ENCODE results near the gene ADAMTSL1.

The ADAMTSL1 gene

DNA sequence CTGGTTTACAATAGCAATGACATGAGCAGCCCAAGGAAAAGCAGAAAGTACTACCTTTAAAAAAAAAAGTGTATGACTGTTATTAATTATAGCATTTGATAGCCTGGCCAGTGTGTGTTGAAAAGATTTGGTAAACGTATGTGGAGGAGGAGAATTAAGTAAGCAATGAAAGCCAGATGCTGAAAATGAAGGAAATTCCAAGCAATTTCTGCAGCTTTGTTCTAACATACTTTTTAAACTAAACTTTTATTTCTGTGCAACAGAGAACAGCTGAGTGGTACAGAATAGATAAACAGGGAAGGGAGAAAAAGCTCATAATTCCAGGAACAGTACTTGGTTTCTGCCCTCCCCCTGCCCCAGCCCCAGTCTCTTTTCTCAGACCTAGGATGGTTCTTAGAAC lies 252.6 kb downstream of the ADAMTSL1 start:
- TF ChIP-seq, protein P1, sequence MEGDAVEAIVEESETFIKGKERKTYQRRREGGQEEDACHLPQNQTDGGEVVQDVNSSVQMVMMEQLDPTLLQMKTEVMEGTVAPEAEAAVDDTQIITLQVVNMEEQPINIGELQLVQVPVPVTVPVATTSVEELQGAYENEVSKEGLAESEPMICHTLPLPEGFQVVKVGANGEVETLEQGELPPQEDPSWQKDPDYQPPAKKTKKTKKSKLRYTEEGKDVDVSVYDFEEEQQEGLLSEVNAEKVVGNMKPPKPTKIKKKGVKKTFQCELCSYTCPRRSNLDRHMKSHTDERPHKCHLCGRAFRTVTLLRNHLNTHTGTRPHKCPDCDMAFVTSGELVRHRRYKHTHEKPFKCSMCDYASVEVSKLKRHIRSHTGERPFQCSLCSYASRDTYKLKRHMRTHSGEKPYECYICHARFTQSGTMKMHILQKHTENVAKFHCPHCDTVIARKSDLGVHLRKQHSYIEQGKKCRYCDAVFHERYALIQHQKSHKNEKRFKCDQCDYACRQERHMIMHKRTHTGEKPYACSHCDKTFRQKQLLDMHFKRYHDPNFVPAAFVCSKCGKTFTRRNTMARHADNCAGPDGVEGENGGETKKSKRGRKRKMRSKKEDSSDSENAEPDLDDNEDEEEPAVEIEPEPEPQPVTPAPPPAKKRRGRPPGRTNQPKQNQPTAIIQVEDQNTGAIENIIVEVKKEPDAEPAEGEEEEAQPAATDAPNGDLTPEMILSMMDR (conservative IDR thresholded peaks at IDR 0.05; ENCODE audit: low read depth, low read length) = no peak
- DNase-seq (ENCODE audit: low read depth) = peak; percentile 32
- no peak overlapping the region for H3K4me3 ChIP-seq (ENCODE audit: low read depth, low read length)

DNA sequence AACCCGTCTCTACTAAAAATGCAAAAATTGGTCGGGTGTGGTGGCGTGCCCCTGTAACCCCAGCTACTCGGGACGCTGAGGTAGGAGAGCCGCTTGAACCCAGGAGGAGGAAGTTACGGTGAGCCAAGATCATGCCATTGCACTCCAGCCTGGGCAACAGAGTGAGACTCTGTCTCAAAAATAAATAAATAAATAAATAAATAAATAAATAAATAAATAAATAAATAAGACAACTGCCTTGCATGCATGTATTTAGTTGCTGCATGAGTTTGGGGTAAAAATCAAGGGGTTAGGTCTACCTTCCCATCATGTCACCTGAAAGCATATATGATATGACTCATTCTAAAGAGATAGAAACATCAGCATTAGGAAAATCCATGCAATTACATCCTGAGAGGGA lies 254.0 kb downstream of the ADAMTSL1 start:
- TF ChIP-seq, protein P1 (conservative IDR thresholded peaks at IDR 0.05; ENCODE audit: low read depth, low read length) = no peak
- DNase-seq (ENCODE audit: low read depth) = no peak
- no peak overlapping the region for H3K4me3 ChIP-seq (ENCODE audit: low read depth, low read length)

GRCh38 chr9:18728642-18729041 lies 254.7 kb downstream of the ADAMTSL1 start:
- no peak for DNase-seq (ENCODE audit: low read depth)
- H3K4me3 ChIP-seq (ENCODE audit: low read depth, low read length) = no peak overlapping the region
- TF ChIP-seq, protein P1 (conservative IDR thresholded peaks at IDR 0.05; ENCODE audit: low read depth, low read length) = no peak

GRCh38 chr9:18730241-18730640 lies 256.3 kb downstream of the ADAMTSL1 start:
- H3K4me3 ChIP-seq (ENCODE audit: low read depth, low read length) = no peak overlapping the region
- TF ChIP-seq, protein P1 (conservative IDR thresholded peaks at IDR 0.05; ENCODE audit: low read depth, low read length) = no peak
- no peak for DNase-seq (ENCODE audit: low read depth)

- DNase-seq (ENCODE audit: low read depth) = no peak
- no peak overlapping the region for H3K4me3 ChIP-seq (ENCODE audit: low read depth, low read length)
- TF ChIP-seq, protein P1 (conservative IDR thresholded peaks at IDR 0.05; ENCODE audit: low read depth, low read length) = no peak
Measured at GRCh38 chr9:18739127-18739526, 265.2 kb downstream of the ADAMTSL1 start.

- DNase-seq (ENCODE audit: low read depth) = no peak
- TF ChIP-seq, protein P1 (conservative IDR thresholded peaks at IDR 0.05; ENCODE audit: low read depth, low read length) = no peak
- H3K4me3 ChIP-seq (ENCODE audit: low read depth, low read length) = no peak overlapping the region
Measured at GRCh38 chr9:18739641-18740318, 265.8 kb downstream of the ADAMTSL1 start.

DNA sequence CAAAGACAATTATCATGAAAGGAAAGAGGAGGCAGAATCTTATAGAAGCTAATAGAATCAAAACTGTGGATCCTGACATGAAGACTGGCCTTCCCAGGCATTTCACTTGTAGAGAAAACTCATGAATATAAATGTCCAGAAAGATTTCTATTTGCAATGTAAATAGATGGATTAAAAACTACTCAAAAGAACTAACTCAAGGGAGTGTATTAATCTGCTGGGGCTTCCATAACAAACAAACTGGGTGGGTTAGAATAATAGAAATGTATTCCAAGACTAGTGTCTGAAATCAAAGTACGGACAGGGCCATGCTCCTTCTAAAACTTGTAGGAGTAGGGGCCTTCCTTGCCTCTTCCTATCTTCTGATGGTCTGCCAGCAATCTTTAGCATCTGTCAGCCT lies 267.4 kb downstream of the ADAMTSL1 start:
- no peak overlapping the region for H3K4me3 ChIP-seq (ENCODE audit: low read depth, low read length)
- TF ChIP-seq, protein P1 (conservative IDR thresholded peaks at IDR 0.05; ENCODE audit: low read depth, low read length) = no peak
- DNase-seq (ENCODE audit: low read depth) = no peak
